HFFc6 (cell line): ENCODE measurements around the gene SMAP2. TPM values are rescaled to one million over a fixed set of nuclear protein-coding genes. Genes with fewer than 3 reads are reported as not detected.

Experiments used
- DNase-seq: peaks from one replicate; pipeline ENCODE4 v3.0.0-alpha.2; 2018
- H3K27ac Mint-ChIP-seq: 2 replicates; pipeline ENCODE4 v1.8.0; 2020; ENCODE audit warnings: mild to moderate bottlenecking, mixed read lengths
- H3K27me3 Mint-ChIP-seq: 2 replicates; pipeline ENCODE4 v1.8.0; 2021; ENCODE audit warnings: mild to moderate bottlenecking, moderate library complexity, mixed read lengths; ENCODE audit not compliant: insufficient read depth
- H3K36me3 Mint-ChIP-seq: 2 replicates; pipeline ENCODE4 v1.8.0; 2021; ENCODE audit warnings: low read depth, mixed read lengths
- H3K4me1 Mint-ChIP-seq: 2 replicates; pipeline ENCODE4 v1.8.0; 2020; ENCODE audit warnings: low read depth, mixed read lengths
- H3K4me3 Mint-ChIP-seq: 2 replicates; pipeline ENCODE4 v1.8.0; 2020; ENCODE audit warnings: mild to moderate bottlenecking, moderate library complexity, mixed read lengths
- H3K9me3 Mint-ChIP-seq: 2 replicates; pipeline ENCODE4 v1.8.0; 2020; ENCODE audit warnings: mild to moderate bottlenecking, mixed read lengths
- total RNA-seq, 6 experiments: library from RNA; stranded (reverse); fragmentation: NEBNext Ultra II Directional; extraction: Animal tissue kit (Norgen Biotek cat#: 25700); gene quantifications; 2 replicates in 1 of 6; 3 replicates in 5 of 6; pipeline ENCODE4 v1.2.3, GENCODE V29; 2021
- TF ChIP-seq, protein P1 (sequence below): fragments of 200-600 bp; sonication (generic); IDR thresholded peaks from 2 replicates; pipeline ENCODE4 v1.5.0; 2021; ENCODE audit warnings: antibody characterized with exemption, mild to moderate bottlenecking

SMAP2 gene
- total RNA-seq, 6 experiments from 2014 or later, result 27.7 to 37.5 (median 32.7) TPM

DNA sequence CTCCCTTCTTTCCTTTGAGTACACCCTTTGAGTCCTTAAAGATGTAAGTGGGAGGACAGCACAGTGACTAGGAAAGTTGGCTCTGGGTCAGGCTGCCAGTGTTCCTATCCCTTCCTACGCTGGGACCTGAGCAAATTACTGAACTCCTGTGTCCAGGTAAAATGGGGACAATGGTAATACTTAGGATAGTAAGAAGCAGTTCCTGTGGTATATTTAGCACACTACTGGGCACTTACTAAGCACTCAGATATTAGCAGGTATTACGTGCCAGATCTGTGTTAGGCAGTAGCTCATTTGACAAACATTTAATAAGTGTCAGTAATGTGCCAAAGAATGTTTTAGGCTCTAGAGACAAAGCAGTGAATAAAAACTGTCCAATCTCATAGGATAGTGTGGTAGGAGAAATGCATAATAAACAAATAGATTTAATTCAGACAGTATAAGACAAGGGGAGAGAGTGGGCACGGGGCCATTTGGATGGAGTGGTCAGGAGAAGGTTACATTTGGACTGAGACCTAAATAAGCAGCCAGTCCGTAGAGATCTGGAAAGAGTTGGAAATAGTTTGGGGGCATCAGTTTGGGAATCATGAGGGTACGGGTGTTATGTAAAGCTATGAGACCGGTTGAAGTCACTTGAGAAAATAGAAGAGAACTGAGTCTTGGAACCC, 50.6 kb downstream of the SMAP2 start:
- no peak for DNase-seq
- Mint-ChIP-seq H3K27ac (no peak overlapping the region), H3K4me3 (no peak overlapping the region), H3K9me3 (no peaks in the 10 kb centered on the region), H3K4me1 (peaks cover 8% of the 10 kb centered on the region), H3K27me3 (peaks cover 2% of the 10 kb centered on the region; the same call in 1 of the 2 replicates), H3K36me3 (peaks cover 37% of the 10 kb centered on the region)
- TF ChIP-seq, protein P1, sequence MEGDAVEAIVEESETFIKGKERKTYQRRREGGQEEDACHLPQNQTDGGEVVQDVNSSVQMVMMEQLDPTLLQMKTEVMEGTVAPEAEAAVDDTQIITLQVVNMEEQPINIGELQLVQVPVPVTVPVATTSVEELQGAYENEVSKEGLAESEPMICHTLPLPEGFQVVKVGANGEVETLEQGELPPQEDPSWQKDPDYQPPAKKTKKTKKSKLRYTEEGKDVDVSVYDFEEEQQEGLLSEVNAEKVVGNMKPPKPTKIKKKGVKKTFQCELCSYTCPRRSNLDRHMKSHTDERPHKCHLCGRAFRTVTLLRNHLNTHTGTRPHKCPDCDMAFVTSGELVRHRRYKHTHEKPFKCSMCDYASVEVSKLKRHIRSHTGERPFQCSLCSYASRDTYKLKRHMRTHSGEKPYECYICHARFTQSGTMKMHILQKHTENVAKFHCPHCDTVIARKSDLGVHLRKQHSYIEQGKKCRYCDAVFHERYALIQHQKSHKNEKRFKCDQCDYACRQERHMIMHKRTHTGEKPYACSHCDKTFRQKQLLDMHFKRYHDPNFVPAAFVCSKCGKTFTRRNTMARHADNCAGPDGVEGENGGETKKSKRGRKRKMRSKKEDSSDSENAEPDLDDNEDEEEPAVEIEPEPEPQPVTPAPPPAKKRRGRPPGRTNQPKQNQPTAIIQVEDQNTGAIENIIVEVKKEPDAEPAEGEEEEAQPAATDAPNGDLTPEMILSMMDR, result no peak

DNA sequence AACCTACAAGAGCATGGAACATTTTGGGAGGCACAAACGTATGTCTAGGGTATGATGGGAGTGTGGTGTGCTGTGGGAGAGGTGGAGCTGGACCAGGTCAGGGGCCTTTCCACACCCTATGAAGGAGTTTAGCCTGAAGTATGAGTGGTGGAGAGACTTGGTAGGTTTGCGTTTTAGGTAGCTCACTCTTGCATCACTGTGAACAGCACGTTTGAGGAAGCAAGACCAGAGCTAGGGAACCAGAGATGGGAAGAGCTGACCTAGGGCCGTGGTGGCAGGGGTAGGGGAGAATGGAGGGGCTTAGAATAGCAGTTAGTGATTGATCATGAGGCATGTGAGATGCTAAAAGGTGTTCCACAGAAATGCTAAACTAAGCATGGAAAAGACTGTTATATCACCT, 51.7 kb downstream of the SMAP2 start:
- Mint-ChIP-seq H3K36me3 (peaks cover 37% of the 10 kb centered on the region), H3K9me3 (no peaks in the 10 kb centered on the region), H3K4me1 (peaks cover 8% of the 10 kb centered on the region), H3K4me3 (no peak overlapping the region), H3K27ac (no peak overlapping the region), H3K27me3 (peaks cover 2% of the 10 kb centered on the region; the same call in 1 of the 2 replicates)
- TF ChIP-seq, protein P1, result no peak
- DNase-seq, result no peak

DNA sequence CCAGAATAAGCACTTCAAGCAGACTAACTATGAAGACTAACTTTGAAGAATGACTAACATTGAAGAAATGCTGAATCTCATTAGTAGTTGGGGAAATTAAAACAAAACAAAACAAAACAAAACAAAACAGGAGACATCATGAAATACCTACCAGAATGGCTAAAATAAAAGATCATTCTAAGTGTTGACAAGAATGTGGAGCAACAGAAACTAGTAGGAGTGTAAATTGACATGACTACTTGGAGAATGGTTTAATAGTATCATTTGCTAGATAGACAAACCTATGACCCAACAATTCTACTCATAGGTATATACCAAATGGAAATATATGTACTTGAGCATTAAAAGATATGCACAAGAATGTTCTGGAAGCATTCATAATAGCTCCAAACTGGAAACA, 57.9 kb downstream of the SMAP2 start:
- Mint-ChIP-seq H3K4me1 (peaks cover 11% of the 10 kb centered on the region; the same call in 1 of the 2 replicates), H3K27ac (no peak overlapping the region), H3K36me3 (peaks cover 10% of the 10 kb centered on the region), H3K27me3 (no peaks in the 10 kb centered on the region), H3K9me3 (no peaks in the 10 kb centered on the region), H3K4me3 (no peak overlapping the region)
- no peak for DNase-seq
- TF ChIP-seq, protein P1, result no peak

DNA sequence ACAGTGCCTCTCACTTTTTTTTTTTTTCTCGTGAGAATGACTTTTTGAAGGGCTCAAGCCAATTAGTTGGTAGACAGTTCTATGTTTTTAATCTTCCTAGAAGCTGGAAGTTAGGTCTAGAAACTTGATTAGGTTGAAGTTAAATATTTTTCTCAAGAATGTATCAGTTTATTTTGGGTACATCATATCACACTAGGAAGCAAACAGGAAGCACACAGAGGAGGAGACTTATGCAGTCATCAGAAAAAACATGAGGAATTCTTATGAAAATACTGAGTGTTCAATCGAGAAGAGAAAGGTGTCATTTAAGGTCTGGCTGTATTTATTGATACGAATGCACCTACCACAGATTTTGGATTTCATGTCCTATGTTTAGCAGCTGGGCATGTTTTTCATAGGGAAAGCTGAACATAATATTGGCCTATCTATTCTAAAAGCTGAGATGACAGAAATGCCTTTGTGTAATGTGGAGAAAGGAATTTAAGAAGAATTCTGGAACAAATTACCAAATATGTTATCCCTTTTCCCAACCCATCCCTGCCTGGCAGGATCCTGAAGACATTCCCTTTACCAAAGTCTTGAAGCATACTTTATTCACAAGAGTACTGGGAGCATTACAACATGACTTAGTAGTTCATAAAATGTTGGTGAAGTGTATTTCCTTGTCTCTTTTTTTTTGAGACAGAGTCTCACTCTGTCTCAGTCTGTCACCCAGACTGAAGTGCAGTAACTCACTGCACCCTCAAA, 59.3 kb downstream of the SMAP2 start:
- no peak overlapping the region for H3K27ac Mint-ChIP-seq
- H3K9me3 Mint-ChIP-seq, result no peaks in the 10 kb centered on the region
- H3K4me3 Mint-ChIP-seq, result no peak overlapping the region
- no peak for DNase-seq
- H3K36me3 Mint-ChIP-seq, result 0 out of 2 replicates have a peak, but pooled peaks cover 4% of the 10 kb centered on the region
- TF ChIP-seq, protein P1, result no peak
- H3K4me1 Mint-ChIP-seq, result peaks cover 11% of the 10 kb centered on the region; the same call in 1 of the 2 replicates
- H3K27me3 Mint-ChIP-seq, result no peaks in the 10 kb centered on the region; the same call in 1 of the 2 replicates

DNA sequence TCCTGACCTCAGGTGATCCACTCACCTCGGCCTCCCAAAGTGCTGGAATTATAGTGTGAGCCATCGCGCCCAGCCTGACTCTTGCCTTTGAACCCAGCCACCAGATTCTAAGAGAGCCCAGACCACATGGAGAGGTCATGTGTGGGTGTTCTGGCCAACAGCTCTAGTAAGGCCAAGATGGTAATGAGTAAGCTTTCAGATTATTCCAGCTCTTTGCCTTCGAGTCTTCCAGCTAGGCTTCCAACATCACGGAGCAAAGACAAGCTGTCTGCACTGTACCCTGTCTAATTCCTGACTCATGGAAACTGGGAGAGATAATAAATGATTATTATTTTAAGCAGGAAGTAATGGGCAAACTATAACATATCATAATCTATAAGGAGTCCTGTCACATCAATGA, 61.9 kb downstream of the SMAP2 start:
- H3K36me3 Mint-ChIP-seq, result 0 out of 2 replicates have a peak, but pooled peaks cover 4% of the 10 kb centered on the region
- H3K27me3 Mint-ChIP-seq, result no peaks in the 10 kb centered on the region; the same call in 1 of the 2 replicates
- no peaks in the 10 kb centered on the region for H3K9me3 Mint-ChIP-seq
- H3K4me1 Mint-ChIP-seq, result peaks cover 11% of the 10 kb centered on the region; the same call in 1 of the 2 replicates
- TF ChIP-seq, protein P1, result no peak
- no peak overlapping the region for H3K27ac Mint-ChIP-seq
- no peak overlapping the region for H3K4me3 Mint-ChIP-seq
- peak; percentile 1 for DNase-seq
